GF-D8 (cell line): ENCODE results near the gene INPP5A.

Source experiments
- DNase-seq: peaks from one replicate; lab custom pipeline; 2025; lab: John Stamatoyannopoulos, UW

The INPP5A gene

DNA sequence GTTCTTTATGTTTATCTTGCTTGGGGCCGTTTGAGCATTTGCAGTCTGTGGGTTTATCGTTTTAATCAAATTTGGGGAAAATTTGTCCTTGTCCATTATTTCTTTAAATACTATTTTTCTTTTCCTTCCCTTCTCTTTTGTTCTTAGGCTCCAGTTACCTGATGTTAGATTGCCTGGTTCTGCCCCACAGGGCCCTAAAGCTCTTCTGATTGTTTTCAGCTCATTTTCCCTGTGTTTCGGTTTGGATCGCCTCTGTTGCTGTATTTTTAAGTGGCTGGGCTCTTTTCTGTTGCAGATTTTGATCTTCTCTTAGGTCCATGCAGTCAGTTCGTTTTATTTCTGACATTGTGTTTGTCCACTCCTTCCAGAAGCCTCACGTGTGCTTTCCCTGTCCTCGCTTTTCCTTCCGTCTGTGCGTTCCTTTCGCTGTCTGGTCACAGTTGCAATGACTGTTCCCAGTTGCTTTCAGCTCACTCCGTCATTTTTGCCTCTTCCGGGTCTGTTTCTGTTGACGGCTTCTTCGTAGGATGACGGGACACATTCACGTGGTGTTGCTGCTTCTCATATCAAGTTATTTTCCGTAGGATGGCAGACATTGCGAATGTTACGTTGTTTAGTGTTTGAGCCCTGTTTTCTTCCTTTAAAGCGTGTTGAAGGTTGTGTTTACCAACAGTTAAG, 111.4 kb downstream of the INPP5A start:
- no peak for DNase-seq

DNA sequence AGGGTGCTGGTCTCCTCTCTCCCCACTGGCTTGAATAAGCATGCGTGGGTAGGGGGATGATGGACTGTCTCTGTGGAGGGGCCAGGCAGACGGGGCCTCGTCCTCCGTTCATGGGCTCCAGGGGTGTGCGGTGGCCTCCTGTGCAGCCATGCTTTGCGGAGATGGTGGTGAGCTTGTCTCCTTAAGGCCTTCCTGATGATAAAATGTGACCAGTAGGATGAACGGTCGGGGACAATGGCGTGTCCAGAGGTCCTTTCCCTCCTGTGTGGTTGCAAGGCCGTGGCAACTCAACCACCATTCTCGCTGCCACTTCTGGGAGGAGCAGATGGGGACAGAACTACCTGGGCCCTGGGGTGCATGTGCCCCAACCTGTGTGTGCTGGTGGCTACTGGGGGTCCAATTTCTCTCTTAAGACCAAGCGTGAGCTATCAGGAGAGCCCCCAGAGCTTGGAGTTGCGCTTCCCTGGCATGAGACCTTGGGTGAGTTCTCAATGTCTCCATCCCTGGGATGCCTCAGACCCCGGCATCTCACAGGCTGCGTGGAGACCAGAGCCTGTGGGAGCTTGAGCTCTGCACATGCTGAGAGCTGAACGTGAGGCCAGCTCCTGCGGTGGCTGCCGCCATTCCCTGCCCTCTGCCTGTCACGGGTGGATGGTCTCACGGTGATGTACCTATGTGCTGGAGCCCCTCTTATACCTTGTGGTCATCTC, 112.2 kb downstream of the INPP5A start:
- no peak for DNase-seq

DNA sequence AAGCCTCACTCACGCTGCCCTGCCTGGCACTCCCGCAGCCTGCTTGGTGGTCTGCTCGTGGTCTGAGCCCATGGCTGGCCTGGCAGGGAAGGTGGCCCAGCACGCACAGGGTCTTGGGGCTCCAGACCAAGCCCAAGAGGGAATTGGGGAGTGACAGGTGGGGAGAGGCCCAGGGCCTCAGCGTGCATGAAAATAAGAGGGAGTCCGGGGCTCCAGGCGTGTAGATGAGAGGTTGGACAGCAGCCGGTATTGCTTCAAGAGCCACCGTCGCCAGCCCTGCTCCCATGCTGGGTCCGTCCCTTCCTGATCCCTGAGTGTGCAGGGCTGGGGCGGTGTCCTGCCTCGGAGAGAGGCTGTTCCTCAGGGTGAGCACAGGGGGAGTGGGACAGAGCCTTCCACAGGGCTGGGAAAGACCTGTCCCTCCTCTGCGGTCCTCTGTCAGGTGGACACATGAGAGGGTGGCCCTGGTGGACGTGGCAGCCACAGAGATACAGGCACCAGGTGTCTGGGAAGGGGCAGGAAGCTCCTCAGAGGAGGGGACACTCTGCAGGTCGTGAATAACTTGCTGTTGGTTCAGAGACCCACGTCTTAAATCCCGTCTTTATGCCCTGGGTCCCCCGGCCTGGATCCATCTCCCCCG, 113.1 kb downstream of the INPP5A start:
- no peak for DNase-seq

- no peak for DNase-seq
Observed at GRCh38 chr10:132651511-132652029, 114.0 kb downstream of the INPP5A start.

GRCh38 chr10:132652446-132652845, 114.9 kb downstream of the INPP5A start:
- no peak for DNase-seq

- no peak for DNase-seq
Observed at GRCh38 chr10:132652936-132653590, 115.5 kb downstream of the INPP5A start.

DNA sequence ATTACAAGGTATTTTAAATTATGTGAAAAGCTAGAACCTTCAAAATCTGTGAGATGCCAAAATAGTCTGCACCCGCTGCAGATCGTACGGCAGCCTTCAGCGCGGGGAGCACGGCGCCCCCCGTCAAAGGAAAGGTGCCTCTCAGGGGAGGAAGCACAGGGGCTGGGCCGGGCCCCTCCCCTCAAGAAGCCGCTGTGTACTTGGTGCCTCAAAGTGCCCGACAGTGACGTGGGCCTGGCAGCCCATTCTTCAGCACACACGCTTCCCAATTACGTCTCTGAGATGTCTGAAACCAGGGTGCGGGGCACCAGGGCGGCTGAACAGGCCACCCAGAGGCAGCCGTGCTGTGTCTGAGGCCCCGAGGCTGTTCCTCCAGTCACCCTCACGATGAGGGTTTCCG, 116.1 kb downstream of the INPP5A start:
- DNase-seq, result no peak

DNA sequence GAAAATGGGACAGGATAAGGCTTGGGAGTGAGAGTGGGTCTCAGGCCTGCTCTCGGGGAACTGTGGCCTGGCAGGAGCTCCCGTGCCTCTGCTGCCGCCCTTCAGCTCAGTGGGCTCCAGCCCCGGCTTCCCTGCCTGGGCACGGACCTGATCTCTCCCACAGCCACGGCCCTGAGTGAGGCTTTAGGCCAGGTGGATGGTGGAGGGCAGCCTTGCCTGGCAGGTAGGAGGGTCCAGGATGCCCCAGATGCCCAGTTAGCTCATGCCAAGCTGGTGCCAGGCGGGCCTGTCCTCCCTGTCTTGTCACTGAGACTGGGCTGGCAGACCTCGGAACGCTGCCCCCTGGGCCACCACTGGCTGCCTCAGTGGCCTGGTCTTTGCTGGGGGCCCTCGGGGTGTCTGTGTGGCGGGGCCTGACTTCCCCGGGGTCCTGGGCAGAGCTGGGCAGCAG, 116.6 kb downstream of the INPP5A start:
- no peak for DNase-seq

- DNase-seq, result no peak
Observed at GRCh38 chr10:132654708-132655661, 117.4 kb downstream of the INPP5A start.

DNA sequence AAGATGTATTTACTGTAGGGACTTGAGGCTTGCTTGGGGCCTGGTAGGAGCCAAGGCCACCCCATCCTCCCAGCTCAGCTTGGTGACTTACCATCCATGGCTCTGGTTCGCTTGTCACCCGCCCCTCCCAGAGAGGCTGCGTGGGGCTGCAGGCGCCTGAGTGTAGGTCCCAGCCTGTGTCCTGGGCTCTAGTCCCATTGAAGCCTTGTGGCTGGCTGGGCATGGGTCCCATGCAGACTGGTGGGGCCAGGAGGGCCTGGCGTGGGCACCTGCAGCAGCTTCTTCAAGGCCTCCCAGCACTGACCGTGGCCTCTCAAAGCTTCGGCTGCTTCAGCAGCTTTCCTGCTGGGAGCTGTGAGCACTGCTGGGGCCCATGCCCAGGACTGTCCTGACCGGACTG, 118.1 kb downstream of the INPP5A start:
- DNase-seq, result no peak

GRCh38 chr10:132656283-132657126, 118.9 kb downstream of the INPP5A start:
- no peak for DNase-seq

- no peak for DNase-seq
Observed at GRCh38 chr10:132657127-132657706, 119.6 kb downstream of the INPP5A start.

DNA sequence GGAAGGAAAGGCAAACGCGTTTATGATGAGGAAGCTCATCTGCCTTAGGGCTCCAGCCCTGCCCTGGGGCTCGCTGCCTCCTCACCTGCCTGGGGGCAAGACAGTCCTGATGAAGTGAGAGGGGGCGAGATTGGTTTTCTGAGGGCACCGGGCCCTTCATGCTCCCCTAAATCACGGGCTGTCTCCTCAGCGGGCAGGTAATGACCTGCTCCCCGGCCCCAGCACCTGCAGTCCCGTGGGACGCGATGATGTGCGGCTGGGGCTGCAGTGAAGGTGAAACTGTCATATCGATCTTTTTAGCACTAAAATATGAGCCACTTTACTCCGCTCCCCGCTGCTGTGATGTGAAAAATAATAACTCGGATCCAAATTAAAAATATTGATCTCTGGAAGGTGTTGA, 120.2 kb downstream of the INPP5A start:
- no peak for DNase-seq

GRCh38 chr10:132658546-132659205, 121.1 kb downstream of the INPP5A start:
- no peak for DNase-seq

DNA sequence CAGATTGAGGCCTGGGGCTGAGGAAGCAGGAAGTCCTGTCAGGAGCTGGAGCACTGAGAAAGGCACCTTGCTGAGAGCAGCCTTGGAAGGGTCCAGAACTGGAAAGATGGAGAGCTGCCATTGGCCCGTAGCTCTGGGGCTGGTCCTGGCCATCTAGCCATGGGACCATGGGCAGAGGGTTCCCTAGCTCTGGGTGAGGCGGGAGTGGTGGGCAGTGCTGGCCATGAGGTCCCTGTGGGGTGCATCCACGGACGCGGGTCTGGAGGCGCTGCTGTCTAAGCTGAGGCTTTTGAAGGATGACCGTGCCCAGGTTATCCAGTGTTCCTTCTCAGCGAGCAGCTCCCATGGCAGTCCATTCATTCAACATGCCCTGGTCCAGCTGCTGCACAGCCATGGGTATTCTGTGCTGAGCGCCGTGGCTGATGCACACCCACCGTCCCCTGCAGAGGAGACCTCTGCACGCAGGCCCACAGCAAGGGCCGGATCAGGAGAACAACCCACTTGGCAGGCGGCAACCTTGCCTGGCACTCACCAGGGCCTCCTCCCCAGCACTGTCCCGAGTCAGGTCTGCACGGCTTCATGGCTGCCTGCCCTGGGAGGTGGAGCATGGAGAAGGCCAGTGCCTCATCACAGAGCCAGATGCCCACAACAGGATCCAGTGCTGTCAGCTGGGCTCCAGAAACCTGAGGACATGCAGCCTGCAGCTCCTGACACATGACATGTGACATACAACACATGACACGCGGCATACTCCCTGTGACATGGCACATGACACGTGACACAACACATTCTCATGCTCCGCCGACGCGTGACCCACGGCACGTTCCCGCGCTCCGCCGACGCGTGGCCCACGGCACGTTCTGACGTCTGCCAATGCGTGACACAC, 121.9 kb downstream of the INPP5A start:
- DNase-seq, result no peak

DNA sequence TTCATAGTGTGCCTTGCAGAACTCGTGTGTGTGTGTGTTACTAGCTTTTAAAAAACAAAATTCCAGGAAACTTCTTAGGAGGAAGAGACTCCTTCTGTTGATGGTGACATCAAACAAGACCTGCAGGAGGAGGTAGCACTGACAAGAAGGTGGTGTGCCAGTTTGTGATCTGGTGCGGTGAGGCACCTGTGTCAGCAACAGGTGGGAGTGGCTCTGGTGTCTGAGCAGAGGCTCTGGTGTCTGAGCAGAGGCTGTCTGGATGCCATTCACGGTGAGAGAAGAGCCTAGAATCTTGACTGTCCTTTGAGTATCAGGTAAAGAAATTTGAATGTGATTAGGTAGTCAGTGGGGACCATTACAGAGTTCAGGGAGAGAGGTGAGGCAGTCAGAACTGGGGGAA, 122.8 kb downstream of the INPP5A start:
- no peak for DNase-seq

DNA sequence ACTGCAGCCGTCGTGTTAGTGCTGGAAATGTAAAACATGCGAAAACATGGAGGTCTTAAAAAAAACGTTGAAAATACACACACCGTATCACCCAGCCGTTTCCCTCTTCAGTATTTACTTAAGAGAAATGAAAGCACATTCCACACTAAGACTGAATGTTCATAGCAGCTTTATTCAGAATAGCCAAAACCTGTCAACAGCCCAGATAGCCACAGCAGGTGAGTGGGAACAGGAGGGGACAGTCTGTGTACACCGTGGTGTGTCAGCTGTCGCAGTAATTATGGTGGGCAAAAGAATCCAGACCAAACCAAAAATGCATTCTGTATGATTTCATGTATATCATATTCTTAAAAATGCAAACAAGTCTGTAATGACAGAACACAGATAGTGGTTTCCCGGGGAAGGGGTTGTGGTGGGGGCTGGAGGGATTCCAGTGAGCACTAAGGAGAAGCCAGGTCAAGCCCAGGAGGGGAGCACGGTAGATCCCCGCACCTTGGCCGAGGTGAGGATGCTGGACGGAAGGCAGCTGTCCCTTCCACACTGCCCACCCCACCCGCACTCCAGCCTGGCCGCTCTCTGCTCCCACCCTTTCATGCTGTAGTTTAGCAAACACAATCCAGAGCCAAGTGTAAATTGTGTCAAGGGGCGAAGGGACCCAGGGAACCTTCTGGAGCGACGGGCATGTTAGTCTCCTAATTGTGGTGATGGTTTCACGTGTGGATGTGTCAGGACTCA, 124.8 kb downstream of the INPP5A start:
- DNase-seq, result no peak
